Suprapubic skin (tissue), 4 donors: ENCODE measurements around the gene LAMA3. TPM values are rescaled to one million over a fixed set of nuclear protein-coding genes. Genes with fewer than 3 reads are reported as not detected.

ENCODE experiments used
- DNase-seq, 2 donors: peaks; one replicate each; pipeline ENCODE4 v3.0.0-alpha.2; 2019; ENCODE audit warnings: low spot score in 2 of 2
- H3K27ac ChIP-seq: fragments of 200-600 bp; sonication (generic); one replicate; pipeline ENCODE4 v1.5.1; 2019
- H3K27me3 ChIP-seq: fragments of 200-600 bp; sonication (generic); one replicate; pipeline ENCODE4 v1.5.1; 2019
- H3K36me3 ChIP-seq: fragments of 200-600 bp; sonication (generic); one replicate; pipeline ENCODE4 v1.5.1; 2019
- H3K4me1 ChIP-seq: fragments of 200-600 bp; sonication (generic); one replicate; pipeline ENCODE4 v1.5.1; 2019
- H3K4me3 ChIP-seq: fragments of 200-600 bp; sonication (generic); one replicate; pipeline ENCODE4 v1.5.1; 2019; ENCODE audit warnings: mild to moderate bottlenecking
- H3K9me3 ChIP-seq: fragments of 200-600 bp; sonication (generic); one replicate; pipeline ENCODE4 v1.5.1; 2019
- CTCF ChIP-seq, 2 donors: fragments of 200-600 bp in 1 of 2; fragments of 450-650 bp in 1 of 2; sonication (generic) in 1 of 2; IDR thresholded peaks; one replicate each; pipeline ENCODE4 v1.5.1; 2016 to 2019; ENCODE audit warnings: antibody characterized with exemption in 2 of 2, mild to moderate bottlenecking in 1 of 2, moderate library complexity in 1 of 2
- EP300 ChIP-seq: sonication (generic); formaldehyde crosslinking; IDR thresholded peaks from one replicate; pipeline ENCODE4 v1.6.1; 2017; ENCODE audit warnings: antibody characterized with exemption
- POLR2A ChIP-seq, 2 donors: fragments of 450-650 bp; IDR thresholded peaks; one replicate each; pipeline ENCODE4 v1.6.1; 2017; ENCODE audit warnings: antibody characterized with exemption in 2 of 2, mild to moderate bottlenecking in 2 of 2, moderate library complexity in 2 of 2
- POLR2AphosphoS5 ChIP-seq, 3 donors: sonication (generic); formaldehyde crosslinking; IDR thresholded peaks; one replicate each; pipeline ENCODE4 v1.6.1; 2017; ENCODE audit warnings: antibody characterized with exemption in 3 of 3
- WGBS: methylation state at CpG from one replicate; pipeline ENCODE4 v1.1.5; 2018; 5-methylcytosine and 5-hydroxymethylcytosine counted together
- total RNA-seq, 4 donors: library from RNA; depleted of rRNA; stranded (reverse); fragments of >200 nt; gene quantifications; one replicate each; pipeline ENCODE4 v1.1.0, GENCODE V29; 2016

Gene LAMA3
- total RNA-seq, 4 donors from 2014 or later: 233 to 370 (median 253) TPM

GRCh38 chr18:23897733-23898132 is 208.5 kb downstream of the LAMA3 start:
- H3K4me3 ChIP-seq: no peak overlapping the region
- TF ChIP-seq POLR2AphosphoS5 (IDR thresholded peaks at IDR 0.05): no peak
- TF ChIP-seq CTCF (IDR thresholded peaks at IDR 0.05): no peak
- no peaks in the 10 kb centered on the region for H3K4me1 ChIP-seq
- H3K9me3 ChIP-seq: no peaks in the 10 kb centered on the region
- 76% methylated on average over 5 of the region's 5 CpGs for WGBS
- no peak for DNase-seq
- no peak overlapping the region for H3K27ac ChIP-seq
- peaks cover 60% of the 10 kb centered on the region for H3K36me3 ChIP-seq
- H3K27me3 ChIP-seq: no peaks in the 10 kb centered on the region

- WGBS: 69% methylated on average over 8 of the region's 8 CpGs
- DNase-seq: no peak
- H3K4me1 ChIP-seq: no peaks in the 10 kb centered on the region
- H3K27ac ChIP-seq: no peak overlapping the region
- H3K36me3 ChIP-seq: peaks cover 62% of the 10 kb centered on the region
- no peaks in the 10 kb centered on the region for H3K27me3 ChIP-seq
- TF ChIP-seq EP300 (no peak), CTCF (IDR thresholded peaks at IDR 0.05) (no peak), POLR2A (IDR thresholded peaks at IDR 0.05) (no peak), POLR2AphosphoS5 (IDR thresholded peaks at IDR 0.05) (no peak)
- H3K9me3 ChIP-seq: no peaks in the 10 kb centered on the region
- no peak overlapping the region for H3K4me3 ChIP-seq
Measured at GRCh38 chr18:23900994-23901393, 211.7 kb downstream of the LAMA3 start.

GRCh38 chr18:23902396-23902795 is 213.1 kb downstream of the LAMA3 start:
- TF ChIP-seq POLR2AphosphoS5 (IDR thresholded peaks at IDR 0.05) (no peak), EP300 (no peak), POLR2A (IDR thresholded peaks at IDR 0.05) (no peak), CTCF (IDR thresholded peaks at IDR 0.05) (no peak)
- Histone ChIP-seq H3K27ac (no peak overlapping the region), H3K27me3 (no peaks in the 10 kb centered on the region), H3K36me3 (peaks cover 72% of the 10 kb centered on the region), H3K4me1 (no peaks in the 10 kb centered on the region), H3K4me3 (no peak overlapping the region), H3K9me3 (no peaks in the 10 kb centered on the region)
- DNase-seq: no peak
- WGBS: 88% methylated on average over 2 of the region's 2 CpGs

GRCh38 chr18:23903971-23904370 is 214.7 kb downstream of the LAMA3 start:
- TF ChIP-seq POLR2A (IDR thresholded peaks at IDR 0.05) (no peak), POLR2AphosphoS5 (IDR thresholded peaks at IDR 0.05) (no peak), EP300 (no peak), CTCF (IDR thresholded peaks at IDR 0.05) (no peak)
- DNase-seq: no peak
- Histone ChIP-seq H3K4me3 (no peak overlapping the region), H3K27ac (no peak overlapping the region), H3K36me3 (peaks cover 66% of the 10 kb centered on the region), H3K4me1 (no peaks in the 10 kb centered on the region), H3K27me3 (no peaks in the 10 kb centered on the region), H3K9me3 (no peaks in the 10 kb centered on the region)
- 59% methylated on average over 7 of the region's 7 CpGs for WGBS

GRCh38 chr18:23906658-23907057 is 217.4 kb downstream of the LAMA3 start:
- TF ChIP-seq EP300: no peak
- TF ChIP-seq POLR2AphosphoS5 (IDR thresholded peaks at IDR 0.05): no peak
- TF ChIP-seq POLR2A (IDR thresholded peaks at IDR 0.05): no peak
- no peak for TF ChIP-seq CTCF (IDR thresholded peaks at IDR 0.05)
- 75% methylated on average over 2 of the region's 2 CpGs for WGBS
- Histone ChIP-seq H3K4me3 (no peak overlapping the region), H3K4me1 (no peaks in the 10 kb centered on the region), H3K9me3 (no peaks in the 10 kb centered on the region), H3K27ac (no peak overlapping the region), H3K27me3 (no peaks in the 10 kb centered on the region), H3K36me3 (peaks cover 79% of the 10 kb centered on the region)
- DNase-seq: no peak
